Measurements from ENCODE around the gene PPP2R1B.

Gene PPP2R1B

GRCh38 chr11:111688013-111688412 is 78.2 kb downstream of the PPP2R1B start:
- FAIRE-seq = peak; percentile 24

- FAIRE-seq = no peak
These were observed 81.9 kb downstream of the PPP2R1B start for GRCh38 chr11:111684251-111684650.

- no peak for FAIRE-seq
These were observed 82.4 kb downstream of the PPP2R1B start for GRCh38 chr11:111683806-111684205.

- no peak for FAIRE-seq
These were observed 85.6 kb downstream of the PPP2R1B start for GRCh38 chr11:111680486-111681175.
